Stimulated activated CD4-positive, alpha-beta T cell treated with anti-CD3 and anti-CD28 coated beads, Interleukin-15, amount 100 ng/mL, for 48 hours (primary cell): ENCODE measurements around the gene DACT3.

ENCODE experiments used
- DNase-seq, 2 donors: peaks; one replicate each; pipeline ENCODE4 v3.0.0-alpha.2; 2020; ENCODE audit warnings: low read depth in 2 of 2

Gene DACT3, protein sequence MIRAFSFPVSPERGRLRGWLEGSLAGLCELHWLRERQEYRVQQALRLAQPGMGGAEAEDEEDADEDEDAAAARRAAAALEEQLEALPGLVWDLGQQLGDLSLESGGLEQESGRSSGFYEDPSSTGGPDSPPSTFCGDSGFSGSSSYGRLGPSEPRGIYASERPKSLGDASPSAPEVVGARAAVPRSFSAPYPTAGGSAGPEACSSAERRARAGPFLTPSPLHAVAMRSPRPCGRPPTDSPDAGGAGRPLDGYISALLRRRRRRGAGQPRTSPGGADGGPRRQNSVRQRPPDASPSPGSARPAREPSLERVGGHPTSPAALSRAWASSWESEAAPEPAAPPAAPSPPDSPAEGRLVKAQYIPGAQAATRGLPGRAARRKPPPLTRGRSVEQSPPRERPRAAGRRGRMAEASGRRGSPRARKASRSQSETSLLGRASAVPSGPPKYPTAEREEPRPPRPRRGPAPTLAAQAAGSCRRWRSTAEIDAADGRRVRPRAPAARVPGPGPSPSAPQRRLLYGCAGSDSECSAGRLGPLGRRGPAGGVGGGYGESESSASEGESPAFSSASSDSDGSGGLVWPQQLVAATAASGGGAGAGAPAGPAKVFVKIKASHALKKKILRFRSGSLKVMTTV

DNA sequence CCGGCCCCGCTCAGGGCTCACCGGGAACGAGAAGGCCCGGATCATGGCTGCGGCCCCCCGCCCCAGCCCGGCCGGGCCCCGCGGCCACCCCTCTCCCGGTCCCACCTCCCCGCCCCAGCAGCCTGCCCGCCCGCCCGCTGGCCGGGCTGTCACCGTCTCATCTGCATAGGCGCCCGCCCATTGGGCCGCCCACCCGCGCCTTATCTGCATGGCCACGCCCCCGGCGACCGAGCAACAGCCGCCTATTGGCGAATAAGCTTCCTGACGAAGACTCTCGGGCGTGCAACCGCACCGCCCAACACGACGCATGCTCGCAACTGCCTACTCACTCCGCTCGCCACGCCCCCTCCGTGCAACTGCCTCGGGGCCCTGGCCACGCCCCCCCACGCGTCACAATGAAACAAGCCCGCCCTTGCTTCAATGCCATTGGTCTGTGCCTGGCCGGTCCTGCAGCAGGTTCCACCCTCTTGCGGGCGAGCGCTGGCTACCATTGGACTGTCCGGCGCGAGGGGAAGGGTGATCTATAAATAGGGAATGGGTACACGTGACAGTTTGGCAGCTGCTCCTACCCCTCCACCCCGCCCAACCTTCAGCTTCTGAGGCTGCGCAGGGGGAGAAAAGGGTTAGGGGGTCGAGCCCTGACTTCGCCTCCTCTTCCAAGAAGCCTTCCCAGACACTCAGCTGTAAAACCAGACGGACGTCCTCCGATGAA is at the start of gene DACT3:
Gene DACT3 (minus strand): TSS at position 163 of the 712 bp plus-strand sequence. CDS start 118 bp downstream, at position 45.
- peak; percentile 100 for DNase-seq

- no peak for DNase-seq
Observed at GRCh38 chr19:46710687-46711086, 49.7 kb upstream of the DACT3 start.

- peak; percentile 68 to 86 for DNase-seq
Observed at GRCh38 chr19:46704379-46705076, 43.5 kb upstream of the DACT3 start.

GRCh38 chr19:46700704-46701103 is 39.7 kb upstream of the DACT3 start:
- DNase-seq, result no peak

- no peak for DNase-seq
Observed at GRCh38 chr19:46698395-46699321, 37.7 kb upstream of the DACT3 start.

DNA sequence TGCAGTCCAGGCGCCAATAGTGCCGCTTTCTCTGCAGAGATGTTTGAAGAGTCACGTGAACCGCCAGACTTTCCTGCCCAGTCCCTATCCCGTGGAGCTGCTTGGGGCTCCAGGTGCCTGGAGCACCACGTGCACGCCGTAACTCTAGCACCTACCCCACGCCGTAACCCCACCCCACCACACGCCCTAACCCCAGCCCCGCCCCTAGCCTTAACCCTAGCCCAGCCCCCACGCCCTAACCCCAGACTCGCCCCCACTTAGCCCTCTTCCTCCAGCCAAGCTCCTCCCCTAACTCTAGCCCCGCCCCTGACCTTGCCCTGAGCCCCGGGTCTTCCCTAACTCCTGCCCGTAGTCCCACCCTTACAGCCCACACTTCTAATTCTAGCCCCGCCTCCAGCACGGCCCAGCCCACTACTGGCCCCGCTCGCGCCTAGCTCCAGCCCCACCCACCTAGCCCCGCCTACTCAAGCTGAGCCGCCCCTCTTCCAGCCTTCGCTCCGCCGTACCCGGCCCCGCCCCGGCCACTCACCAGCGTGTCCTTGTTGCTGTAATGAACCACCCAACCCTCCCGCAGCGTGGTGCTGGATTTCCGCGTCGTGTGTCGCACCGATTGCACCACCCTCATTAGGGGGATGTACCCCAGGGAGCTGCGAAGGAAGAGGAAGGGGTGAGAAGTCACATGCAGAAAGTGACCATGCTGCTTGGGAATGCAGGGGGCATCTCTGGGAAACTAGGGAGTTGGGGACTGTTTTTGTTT is 36.4 kb upstream of the DACT3 start:
- no peak for DNase-seq

DNA sequence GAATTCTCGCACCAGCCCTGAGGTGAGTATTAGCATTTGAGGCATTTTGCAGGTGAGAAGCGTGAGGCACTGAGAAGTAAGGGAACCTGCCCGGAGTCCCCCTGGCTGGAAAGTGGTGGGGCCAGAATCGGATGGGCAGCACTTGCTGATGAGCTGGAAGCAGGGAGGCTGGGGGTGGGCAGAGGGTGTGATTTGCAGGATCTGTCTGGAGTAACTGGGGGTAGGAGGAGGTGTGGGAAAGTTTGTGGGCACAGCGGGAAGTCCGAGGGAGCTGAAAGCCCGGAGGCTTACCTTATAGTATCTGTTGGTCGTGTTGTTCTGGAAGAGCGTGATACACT is 35.9 kb upstream of the DACT3 start:
- no peak for DNase-seq

- no peak for DNase-seq
Observed at GRCh38 chr19:46696052-46696451, 35.1 kb upstream of the DACT3 start.

- no peak for DNase-seq
Observed at GRCh38 chr19:46693760-46694159, 32.8 kb upstream of the DACT3 start.

DNA sequence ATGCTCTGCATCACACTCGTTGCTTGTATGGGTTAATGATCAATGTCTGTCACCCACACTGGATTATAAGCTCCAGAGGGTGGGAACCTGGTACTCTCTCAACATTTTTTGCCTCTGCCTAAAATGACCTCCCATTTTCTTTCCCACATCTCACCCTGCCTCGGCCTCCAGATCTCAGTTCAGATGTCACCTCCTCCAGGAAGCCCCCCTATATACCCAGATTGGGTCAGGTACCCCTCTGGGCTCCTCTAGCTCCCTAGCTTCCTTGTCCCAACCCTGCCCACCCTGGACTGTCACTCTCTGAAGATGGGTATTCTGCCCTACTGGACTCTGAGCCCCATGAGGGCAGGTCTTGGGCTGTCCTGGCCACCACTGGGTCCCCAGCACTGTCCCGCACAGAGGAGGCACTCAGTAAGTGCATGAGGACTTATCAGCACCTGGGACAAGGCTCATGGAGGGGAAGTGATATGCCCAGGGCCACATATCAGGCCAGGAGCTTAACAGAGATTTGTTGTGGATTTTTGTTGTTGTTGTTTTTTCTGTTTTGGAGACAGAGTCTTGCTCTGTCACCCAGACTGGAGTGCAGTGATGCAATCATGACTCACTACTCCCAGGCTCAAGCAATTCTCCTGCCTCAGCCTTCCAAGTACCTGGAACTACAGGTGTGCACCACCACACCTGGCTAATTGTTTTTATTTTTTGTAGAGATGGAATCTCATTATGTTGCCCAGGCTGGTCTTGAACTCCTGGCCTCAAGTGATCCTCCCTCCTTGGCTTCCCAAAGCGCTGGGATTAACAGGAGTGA is 32.1 kb upstream of the DACT3 start:
- DNase-seq, result no peak

GRCh38 chr19:46691948-46692347 is 31.0 kb upstream of the DACT3 start:
- DNase-seq, result no peak

- no peak for DNase-seq
Observed at GRCh38 chr19:46691104-46691503, 30.1 kb upstream of the DACT3 start.

- no peak for DNase-seq
Observed at GRCh38 chr19:46689358-46689757, 28.4 kb upstream of the DACT3 start.

GRCh38 chr19:46687438-46688145 is 26.6 kb upstream of the DACT3 start:
- no peak for DNase-seq

DNA sequence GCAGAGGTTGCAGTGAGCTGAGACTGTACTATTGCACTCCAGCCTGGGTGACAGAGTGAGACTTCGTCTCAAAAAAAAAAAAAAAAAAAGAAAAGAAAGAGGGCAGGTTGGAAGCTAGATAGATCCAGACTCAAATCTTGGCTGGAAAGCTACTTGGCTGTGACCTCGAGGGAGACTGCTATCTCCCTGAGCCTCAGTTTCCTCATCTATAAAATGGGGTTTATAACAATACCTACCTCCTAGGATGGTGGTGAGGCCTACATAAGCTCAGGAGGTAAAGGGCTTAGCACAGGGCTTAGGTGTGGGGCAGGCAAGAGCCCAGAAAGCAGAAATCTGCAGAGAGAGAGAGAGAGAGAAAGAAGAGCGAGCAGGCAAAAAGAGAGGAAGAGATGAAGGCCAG is 24.2 kb upstream of the DACT3 start:
- no peak for DNase-seq

DNA sequence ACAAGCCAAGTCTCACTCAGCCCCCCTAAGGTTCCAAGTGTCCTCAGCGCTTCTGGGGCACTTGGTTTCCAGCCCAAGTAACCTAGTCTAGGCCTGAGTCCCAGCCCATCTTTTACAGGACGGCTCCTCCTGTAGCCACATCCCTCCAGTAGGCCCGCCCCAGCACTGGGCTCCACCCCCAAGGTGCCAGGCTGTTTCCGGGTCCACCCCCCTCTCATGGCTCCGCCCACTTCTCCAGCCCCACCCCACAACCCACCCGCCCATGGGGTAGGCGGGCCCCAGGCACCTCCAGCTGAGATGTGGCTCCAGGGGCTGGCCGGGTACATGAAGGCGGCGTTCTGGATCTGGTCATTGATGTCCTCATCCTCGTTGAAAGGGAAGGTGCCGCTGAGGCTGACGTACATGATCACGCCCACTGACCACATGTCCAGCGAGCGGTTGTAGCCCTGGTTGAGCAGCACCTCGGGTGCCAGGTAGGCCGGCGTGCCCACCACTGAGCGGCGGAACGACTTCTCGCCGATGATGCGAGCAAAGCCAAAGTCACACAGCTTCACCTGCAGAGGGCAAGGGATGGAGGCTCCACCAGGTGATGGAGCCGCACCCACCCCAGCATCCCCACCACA is 17.2 kb upstream of the DACT3 start:
- DNase-seq, result peak; percentile 53 to 62

DNA sequence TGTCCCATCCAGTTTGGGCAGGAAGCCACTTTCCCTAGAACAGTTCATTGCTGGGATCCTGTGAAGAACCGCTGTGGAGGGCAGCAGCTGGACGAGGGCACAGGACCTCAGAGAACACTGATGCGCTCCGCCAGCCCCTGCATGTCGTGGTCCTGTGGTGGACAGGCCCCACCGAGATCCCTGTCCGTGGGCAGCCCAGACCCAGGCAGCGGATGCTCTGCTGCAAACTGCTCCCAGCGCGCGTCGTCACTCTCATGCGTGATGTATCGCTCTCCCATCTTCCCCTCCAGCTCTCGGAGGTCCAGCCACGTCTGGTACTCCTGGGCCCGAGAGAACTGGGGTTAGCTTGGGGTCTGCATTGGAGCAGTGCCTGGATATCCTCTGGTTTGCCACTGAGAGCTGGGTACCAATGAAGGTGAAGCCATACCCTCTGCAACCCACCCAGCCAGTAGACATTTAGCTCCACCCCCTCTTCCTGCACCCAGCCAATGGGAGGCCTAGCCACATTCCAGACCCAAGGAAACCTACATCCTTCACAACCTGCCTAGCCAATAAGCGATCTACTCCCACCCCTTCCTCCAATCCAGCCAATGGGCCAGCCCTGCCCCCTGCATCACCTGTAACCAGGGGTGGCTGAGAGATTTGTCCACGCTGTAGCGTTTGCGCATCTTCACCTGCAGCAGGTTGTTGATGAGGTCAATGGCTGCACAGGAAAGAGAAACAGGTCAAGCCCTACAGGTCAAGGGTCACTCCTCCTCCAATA is 13.6 kb upstream of the DACT3 start:
- no peak for DNase-seq

DNA sequence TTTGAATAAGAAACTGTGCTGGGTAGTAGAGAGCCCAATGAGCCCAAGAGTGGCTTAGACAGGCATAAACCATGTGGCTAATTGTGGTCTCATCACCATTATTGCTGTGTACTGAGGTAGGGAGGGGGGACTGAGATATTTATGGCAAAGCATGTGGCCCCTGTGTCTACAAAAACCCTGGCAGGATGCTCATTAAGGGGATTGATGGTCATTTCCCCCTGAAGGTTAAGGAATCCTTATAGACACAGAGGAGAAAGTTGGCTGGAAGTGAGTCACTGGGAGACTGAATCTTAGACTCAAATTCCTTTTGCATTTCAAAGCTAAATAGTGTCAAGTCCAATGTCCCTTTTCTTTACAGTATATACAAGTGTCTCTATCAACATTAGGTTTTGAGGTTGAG is 9.8 kb upstream of the DACT3 start:
- no peak for DNase-seq
